Activated CD4-positive, alpha-beta T cell treated with anti-CD3 and anti-CD28 coated beads, Interleukin-2, amount 10 ng/mL, durations not matched to agents 7 days and 5 days (primary cell): ENCODE data around the gene RAD23B. TPM values are rescaled to one million over a fixed set of nuclear protein-coding genes. Genes with fewer than 3 reads are reported as not detected.

Experiments
- CTCF ChIA-PET: fragments of 350-600 bp; sonication (Branson Sonifier 250); formaldehyde crosslinking; loops from one replicate; lab custom pipeline; 2021; ENCODE audit warnings: antibody characterized with exemption; lab: Charles Lee
- POLR2A ChIA-PET: fragments of 350-600 bp; sonication (Branson Sonifier 250); formaldehyde crosslinking; loops from one replicate; lab custom pipeline; 2021; ENCODE audit warnings: antibody characterized with exemption; lab: Charles Lee
- DNase-seq: peaks from one replicate; pipeline ENCODE4 v3.0.0-alpha.2; 2020
- H3K27ac Mint-ChIP-seq: one replicate; pipeline ENCODE4 v1.8.0; 2021; ENCODE audit warnings: mild to moderate bottlenecking, moderate library complexity, mixed read lengths
- H3K27me3 Mint-ChIP-seq: one replicate; pipeline ENCODE4 v1.8.0; 2021; ENCODE audit warnings: mixed read lengths
- H3K36me3 Mint-ChIP-seq: one replicate; pipeline ENCODE4 v1.8.0; 2021; ENCODE audit warnings: low read depth, mixed read lengths
- H3K4me1 Mint-ChIP-seq: one replicate; pipeline ENCODE4 v1.8.0; 2021; ENCODE audit warnings: mixed read lengths
- H3K4me3 Mint-ChIP-seq: one replicate; pipeline ENCODE4 v1.8.0; 2021; ENCODE audit warnings: mild to moderate bottlenecking, moderate library complexity, mixed read lengths
- H3K9me3 Mint-ChIP-seq: one replicate; pipeline ENCODE4 v1.8.0; 2021; ENCODE audit warnings: mixed read lengths
- total RNA-seq, 2 experiments: library from RNA; stranded (reverse); gene quantifications; one replicate each; pipeline ENCODE4 v1.2.3, GENCODE V29; 2021

The RAD23B gene
- total RNA-seq, 2 experiments from 2014 or later, result 89.7 to 116 TPM

DNA sequence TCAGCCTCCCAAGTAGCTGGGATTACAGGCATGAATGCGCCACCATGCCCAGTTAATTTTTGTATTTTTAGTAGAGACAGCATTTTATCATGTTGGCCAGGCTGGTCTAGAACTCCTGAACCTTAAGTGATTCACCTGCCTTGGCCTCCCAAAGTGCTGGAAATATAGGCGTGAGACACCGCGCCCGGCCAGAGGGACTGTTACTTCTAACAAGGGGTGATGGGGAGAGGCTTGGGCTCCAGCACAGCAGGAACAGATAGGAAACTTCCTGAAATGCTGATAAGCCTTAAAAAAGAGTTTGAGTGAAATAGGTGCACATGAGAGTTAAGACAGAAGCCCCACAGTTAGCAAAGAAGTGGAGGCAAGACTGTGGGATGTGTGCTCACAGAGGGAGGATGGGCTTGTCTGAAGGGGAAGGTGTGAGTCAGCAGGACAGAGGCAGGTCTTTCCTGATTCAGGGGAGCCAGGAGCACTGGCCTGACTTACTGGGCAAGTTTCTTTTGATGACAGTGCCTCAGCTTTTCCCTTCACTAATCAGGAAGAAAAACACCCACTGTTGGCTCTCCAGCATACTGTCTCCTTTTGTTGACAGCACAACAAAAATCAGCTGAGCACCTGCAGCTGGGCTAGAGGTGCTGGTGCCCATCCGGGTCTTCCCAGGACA lies 68.4 kb downstream of the RAD23B start:
- no peaks in the 10 kb centered on the region for H3K4me1 Mint-ChIP-seq
- DNase-seq, result no peak
- CTCF ChIA-PET, result interaction anchor here (0.7 kb wide), 1 partner anchor 50 kb away, joined by 3 read pairs; no protein-coding TSS in a partner anchor
- no peak overlapping the region for H3K4me3 Mint-ChIP-seq
- H3K36me3 Mint-ChIP-seq, result no peaks in the 10 kb centered on the region
- peaks cover 4% of the 10 kb centered on the region for H3K9me3 Mint-ChIP-seq
- H3K27ac Mint-ChIP-seq, result no peak overlapping the region
- H3K27me3 Mint-ChIP-seq, result peaks cover 9% of the 10 kb centered on the region
- POLR2A ChIA-PET, result no interaction called here

DNA sequence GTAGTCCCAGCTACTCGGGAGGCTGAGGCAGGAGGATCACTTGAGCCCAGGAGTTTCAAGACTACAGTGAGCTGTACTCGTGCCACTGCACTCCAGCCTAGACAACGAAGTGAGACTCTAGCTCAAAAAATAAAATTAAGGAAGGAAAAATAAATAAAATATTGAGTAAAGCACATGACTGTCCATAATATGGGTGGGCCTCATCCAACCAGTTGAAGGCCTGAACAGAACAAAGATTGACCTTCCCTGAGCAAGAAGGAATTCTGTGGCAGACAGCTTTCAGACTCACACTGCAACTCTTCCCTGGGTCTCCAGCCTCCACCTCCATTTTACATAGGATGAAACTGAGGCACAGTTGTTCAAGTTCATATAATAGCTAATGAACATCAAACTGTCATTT lies 72.3 kb downstream of the RAD23B start:
- no peak for DNase-seq
- no peaks in the 10 kb centered on the region for H3K4me1 Mint-ChIP-seq
- ChIA-PET CTCF (interaction anchor here (1.4 kb wide), 1 partner anchor 14 kb away, joined by 6 read pairs; no protein-coding TSS in a partner anchor), POLR2A (no interaction called here)
- no peak overlapping the region for H3K4me3 Mint-ChIP-seq
- peaks cover 4% of the 10 kb centered on the region for H3K9me3 Mint-ChIP-seq
- no peaks in the 10 kb centered on the region for H3K36me3 Mint-ChIP-seq
- no peak overlapping the region for H3K27ac Mint-ChIP-seq
- peaks cover 9% of the 10 kb centered on the region for H3K27me3 Mint-ChIP-seq

DNA sequence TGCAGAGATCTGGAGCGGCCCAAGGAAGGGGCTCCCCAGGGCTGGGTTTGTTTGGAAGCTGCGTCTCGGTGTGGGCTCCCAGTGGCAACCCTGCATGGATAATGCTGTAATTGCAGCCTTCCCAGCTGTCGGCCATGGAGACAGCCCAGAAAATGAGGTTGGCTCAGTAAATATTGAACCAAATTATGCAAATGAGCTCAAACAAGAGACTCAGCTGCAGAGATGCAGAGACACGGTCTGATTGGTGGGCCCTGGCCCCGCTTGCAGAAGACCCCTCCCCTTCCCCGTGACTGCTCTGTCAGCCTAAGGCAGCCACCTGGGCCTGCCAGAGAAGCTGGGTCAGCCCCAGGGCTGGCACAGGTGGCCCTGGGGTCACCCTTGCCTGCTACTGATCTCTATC lies 75.9 kb downstream of the RAD23B start:
- CTCF ChIA-PET, result interaction anchor here (0.8 kb wide), 1 partner anchor 11 kb away, joined by 3 read pairs; no protein-coding TSS in a partner anchor

DNA sequence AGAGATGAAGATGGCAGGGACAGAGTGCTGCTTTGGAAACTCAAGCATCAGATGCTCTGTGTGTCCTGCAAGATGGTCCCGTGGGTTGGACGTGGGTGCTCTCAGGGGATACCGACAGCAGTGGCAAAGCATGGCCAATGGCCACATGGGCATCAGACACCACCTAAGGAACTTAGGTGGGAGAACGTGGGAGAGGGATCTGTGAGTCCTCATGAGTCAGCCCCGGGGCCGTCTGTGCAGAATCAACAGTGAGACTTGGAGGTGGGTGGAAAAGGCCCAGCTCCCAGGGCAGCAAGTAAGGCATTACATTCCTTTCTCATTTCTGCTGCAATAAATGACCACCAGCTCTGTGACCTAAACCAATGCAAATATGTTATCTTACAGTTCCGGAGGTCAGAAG lies 77.0 kb downstream of the RAD23B start:
- H3K4me3 Mint-ChIP-seq, result no peak overlapping the region
- H3K4me1 Mint-ChIP-seq, result no peaks in the 10 kb centered on the region
- peaks cover 2% of the 10 kb centered on the region for H3K9me3 Mint-ChIP-seq
- POLR2A ChIA-PET, result no interaction called here
- CTCF ChIA-PET, result no interaction called here
- no peaks in the 10 kb centered on the region for H3K27me3 Mint-ChIP-seq
- DNase-seq, result no peak
- H3K27ac Mint-ChIP-seq, result no peak overlapping the region
- no peaks in the 10 kb centered on the region for H3K36me3 Mint-ChIP-seq

More for the DNA sequence above, 75.9 kb downstream of the RAD23B start:
- Mint-ChIP-seq H3K27me3 (no peaks in the 10 kb centered on the region), H3K4me3 (no peak overlapping the region), H3K27ac (no peak overlapping the region), H3K9me3 (peaks cover 2% of the 10 kb centered on the region), H3K36me3 (no peaks in the 10 kb centered on the region), H3K4me1 (no peaks in the 10 kb centered on the region)
- POLR2A ChIA-PET, result no interaction called here
- no peak for DNase-seq

DNA sequence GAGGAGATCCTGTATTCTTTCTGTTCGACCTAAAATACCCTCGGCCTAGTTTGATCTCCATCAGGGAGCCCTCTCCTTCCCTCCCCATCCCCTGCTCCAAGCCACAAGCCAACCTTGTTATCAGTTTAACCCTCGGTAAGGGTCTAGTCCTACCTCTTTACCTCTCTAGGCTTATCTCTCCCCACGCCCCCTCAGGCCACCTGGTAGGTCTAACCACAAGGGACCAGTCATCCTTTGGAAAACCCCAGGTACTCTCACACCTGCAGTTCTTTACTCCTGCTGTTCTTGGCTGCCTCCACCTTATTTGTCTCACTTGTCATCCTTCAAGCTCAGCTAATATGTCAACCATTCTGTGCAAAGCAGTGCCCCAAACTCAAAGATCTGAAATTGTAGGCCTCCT lies 78.7 kb downstream of the RAD23B start:
- ChIA-PET POLR2A (no interaction called here), CTCF (no interaction called here)
- no peaks in the 10 kb centered on the region for H3K27me3 Mint-ChIP-seq
- no peaks in the 10 kb centered on the region for H3K9me3 Mint-ChIP-seq
- H3K4me1 Mint-ChIP-seq, result no peaks in the 10 kb centered on the region
- no peak for DNase-seq
- no peak overlapping the region for H3K4me3 Mint-ChIP-seq
- no peaks in the 10 kb centered on the region for H3K36me3 Mint-ChIP-seq
- H3K27ac Mint-ChIP-seq, result no peak overlapping the region

DNA sequence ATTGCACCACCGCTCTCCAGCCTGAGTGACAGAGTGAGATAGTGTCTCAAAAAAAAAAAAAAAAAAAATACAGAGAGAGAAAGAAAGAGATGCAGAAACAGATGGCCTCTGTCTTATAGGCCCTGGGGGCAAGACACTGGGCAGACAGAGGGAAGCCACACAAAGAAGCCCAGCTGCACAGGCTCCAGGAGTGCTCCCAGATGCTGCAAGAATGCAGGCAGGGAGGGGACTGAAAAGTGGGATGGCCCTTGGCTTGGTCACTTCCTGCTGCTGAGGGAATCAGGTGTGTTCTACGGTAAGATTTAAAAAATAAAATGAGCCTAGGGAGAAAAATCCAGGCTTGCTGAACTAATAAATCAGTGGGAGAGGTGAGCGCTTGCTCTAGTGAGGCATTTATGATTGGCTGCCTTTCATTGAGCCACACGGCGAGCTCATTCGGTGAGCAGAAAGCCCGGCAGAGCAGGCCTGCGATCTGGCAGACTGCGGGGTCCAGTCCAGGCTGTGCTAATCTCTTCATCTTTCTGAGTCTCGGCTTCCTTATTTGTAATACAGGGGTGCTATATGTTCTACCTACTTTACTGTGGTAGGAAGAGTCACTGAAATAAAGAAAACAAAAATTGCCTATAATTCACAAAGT lies 80.6 kb downstream of the RAD23B start:
- CTCF ChIA-PET, result no interaction called here

DNA sequence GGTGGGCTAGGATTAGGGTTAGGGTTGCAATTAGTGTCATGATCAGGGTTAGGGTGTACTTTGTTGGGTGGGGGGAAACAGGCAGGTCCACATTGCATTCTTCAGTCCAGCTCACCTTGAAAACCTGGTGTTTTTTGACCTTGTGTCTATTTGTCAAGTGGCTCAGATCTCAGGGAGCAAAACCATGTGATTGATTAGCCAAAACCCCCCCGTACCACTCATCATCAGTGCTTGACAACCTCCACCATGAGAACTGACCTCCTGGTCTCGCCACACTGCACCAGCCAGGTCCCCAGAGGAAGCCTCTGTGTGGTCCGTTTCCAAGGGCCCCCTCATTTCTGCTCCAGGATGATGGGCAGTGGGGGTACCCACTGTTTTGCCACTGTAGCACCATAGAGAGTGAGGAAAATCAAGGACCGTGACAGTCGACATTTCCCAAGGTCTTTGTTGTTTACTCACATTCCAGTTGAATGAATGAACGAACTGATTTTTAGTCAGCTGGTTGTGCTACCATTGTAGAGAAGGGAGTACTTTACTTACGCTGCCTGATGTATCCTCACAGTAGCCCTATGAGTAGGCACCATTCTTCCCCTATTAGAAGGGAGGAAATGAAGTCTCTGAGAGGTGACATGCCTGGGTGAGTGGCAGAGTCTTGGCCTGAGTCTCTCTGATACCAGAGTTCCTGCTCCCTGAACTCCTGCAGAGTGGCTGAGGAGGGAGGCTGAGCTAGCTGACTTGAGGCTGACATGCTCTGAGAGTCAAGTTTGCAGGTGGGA lies 84.8 kb downstream of the RAD23B start:
- no peak overlapping the region for H3K27ac Mint-ChIP-seq
- POLR2A ChIA-PET, result no interaction called here
- H3K36me3 Mint-ChIP-seq, result no peaks in the 10 kb centered on the region
- DNase-seq, result no peak
- H3K4me3 Mint-ChIP-seq, result no peak overlapping the region
- CTCF ChIA-PET, result no interaction called here
- no peaks in the 10 kb centered on the region for H3K9me3 Mint-ChIP-seq
- H3K27me3 Mint-ChIP-seq, result no peaks in the 10 kb centered on the region
- no peaks in the 10 kb centered on the region for H3K4me1 Mint-ChIP-seq

More for the DNA sequence above, 80.6 kb downstream of the RAD23B start:
- no peak overlapping the region for H3K27ac Mint-ChIP-seq
- no peaks in the 10 kb centered on the region for H3K36me3 Mint-ChIP-seq
- no peak for DNase-seq
- no peak overlapping the region for H3K4me3 Mint-ChIP-seq
- H3K27me3 Mint-ChIP-seq, result no peaks in the 10 kb centered on the region
- H3K4me1 Mint-ChIP-seq, result no peaks in the 10 kb centered on the region
- no peaks in the 10 kb centered on the region for H3K9me3 Mint-ChIP-seq
- POLR2A ChIA-PET, result no interaction called here

DNA sequence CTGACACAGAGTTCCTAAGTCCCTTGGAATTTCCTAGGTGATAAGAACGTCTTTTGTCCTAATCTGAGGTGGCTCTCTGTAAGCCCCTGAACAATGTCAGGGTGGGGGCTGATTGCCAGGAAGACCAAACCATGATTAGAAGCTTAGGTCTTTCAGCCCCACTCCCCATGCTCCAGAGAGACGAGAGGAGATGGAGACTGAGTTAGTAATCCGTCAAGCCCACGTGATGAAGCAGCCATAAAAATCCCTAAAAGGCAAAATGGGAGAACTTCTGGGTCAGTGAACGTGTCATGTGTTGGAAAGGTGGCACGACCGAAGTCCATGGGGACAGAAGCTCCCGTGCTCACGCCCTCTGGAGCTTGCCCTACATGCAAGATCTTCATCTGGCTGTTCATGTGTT lies 85.6 kb downstream of the RAD23B start:
- Mint-ChIP-seq H3K27ac (no peak overlapping the region), H3K27me3 (no peaks in the 10 kb centered on the region), H3K4me1 (no peaks in the 10 kb centered on the region), H3K9me3 (no peaks in the 10 kb centered on the region), H3K4me3 (no peak overlapping the region), H3K36me3 (no peaks in the 10 kb centered on the region)
- POLR2A ChIA-PET, result no interaction called here
- DNase-seq, result no peak
- CTCF ChIA-PET, result no interaction called here

DNA sequence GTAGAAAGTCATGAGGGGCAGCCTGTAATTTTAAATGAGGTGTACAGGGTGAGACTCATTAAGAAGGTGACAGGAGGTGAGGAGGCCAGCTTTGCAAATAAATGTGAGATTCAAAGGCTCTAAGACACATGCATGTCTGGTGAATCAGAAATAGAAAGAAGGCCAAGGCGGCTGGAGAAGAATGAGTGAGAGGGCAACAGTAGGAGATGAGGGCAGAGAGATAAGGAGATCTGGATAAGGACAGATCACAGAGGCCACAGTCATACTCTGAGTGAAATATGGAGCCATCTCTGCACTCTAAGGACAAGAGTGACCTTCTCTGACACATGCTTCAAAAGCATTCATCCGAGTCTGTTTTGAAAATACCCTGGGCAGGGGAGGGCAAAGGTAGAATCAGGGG lies 90.7 kb downstream of the RAD23B start:
- no peak for DNase-seq
- Mint-ChIP-seq H3K4me3 (no peak overlapping the region), H3K27me3 (peaks cover 2% of the 10 kb centered on the region), H3K27ac (no peak overlapping the region), H3K4me1 (no peaks in the 10 kb centered on the region), H3K36me3 (no peaks in the 10 kb centered on the region), H3K9me3 (no peaks in the 10 kb centered on the region)
- CTCF ChIA-PET, result no interaction called here
- POLR2A ChIA-PET, result no interaction called here

DNA sequence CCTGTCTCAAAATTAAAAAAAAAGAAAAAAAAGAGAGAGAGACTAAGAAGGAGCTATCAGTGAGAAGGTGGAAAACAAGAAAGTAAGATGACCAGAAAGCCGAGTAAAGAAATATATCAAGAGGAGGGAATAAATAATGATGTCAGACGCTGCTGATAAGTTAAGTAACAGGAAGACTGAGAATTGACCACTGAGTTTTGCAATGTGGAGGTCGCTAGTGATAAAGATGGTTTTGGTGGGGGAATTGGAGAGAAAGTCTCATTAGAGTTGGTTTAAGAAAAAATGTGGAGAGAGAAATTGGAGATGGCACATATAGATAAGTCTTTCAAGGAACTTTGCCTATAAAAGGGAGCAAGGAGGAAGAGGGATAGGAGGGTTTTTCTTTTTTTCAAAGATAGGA lies 91.9 kb downstream of the RAD23B start:
- H3K9me3 Mint-ChIP-seq, result no peaks in the 10 kb centered on the region
- CTCF ChIA-PET, result no interaction called here
- no peaks in the 10 kb centered on the region for H3K4me1 Mint-ChIP-seq
- no peak for DNase-seq
- no peak overlapping the region for H3K4me3 Mint-ChIP-seq
- H3K27me3 Mint-ChIP-seq, result peaks cover 2% of the 10 kb centered on the region
- H3K36me3 Mint-ChIP-seq, result no peaks in the 10 kb centered on the region
- H3K27ac Mint-ChIP-seq, result no peak overlapping the region
- POLR2A ChIA-PET, result no interaction called here

DNA sequence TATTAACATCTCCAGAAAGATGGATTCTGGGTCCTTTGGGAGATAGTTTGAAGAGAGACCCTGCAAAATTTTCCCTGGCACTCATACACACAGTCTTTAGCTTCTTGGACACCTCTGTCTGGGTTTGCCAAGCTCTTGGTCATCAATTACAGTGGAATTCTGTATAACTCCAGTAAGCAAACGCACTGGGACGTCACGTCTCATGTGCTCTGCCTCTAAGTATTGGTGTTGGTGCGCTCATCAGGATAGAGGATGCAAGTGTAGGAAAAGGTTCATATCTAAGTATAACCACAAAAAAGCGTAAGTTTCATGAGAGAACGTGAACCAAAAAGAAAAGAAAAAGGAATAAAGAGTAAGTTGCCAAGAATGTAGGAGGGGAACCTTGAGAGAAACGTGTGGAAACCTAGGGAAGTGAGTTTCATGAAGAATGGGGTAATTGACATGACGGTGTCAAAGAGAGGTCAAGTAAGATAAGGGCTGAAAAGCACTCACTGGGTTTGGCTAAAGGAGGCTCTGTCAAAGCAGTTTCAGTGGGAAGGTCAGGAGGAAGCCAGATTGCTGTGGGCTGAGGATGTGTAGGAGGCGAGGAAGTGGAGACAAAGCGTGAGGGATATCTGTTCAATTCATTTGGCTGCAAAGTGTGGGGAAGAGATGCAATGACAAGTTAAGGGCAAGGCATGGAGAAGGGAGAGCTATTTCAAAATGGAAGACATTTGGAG lies 92.7 kb downstream of the RAD23B start:
- ChIA-PET CTCF (no interaction called here), POLR2A (no interaction called here)
- Mint-ChIP-seq H3K9me3 (no peaks in the 10 kb centered on the region), H3K27me3 (peaks cover 2% of the 10 kb centered on the region), H3K4me3 (no peak overlapping the region), H3K36me3 (no peaks in the 10 kb centered on the region), H3K4me1 (no peaks in the 10 kb centered on the region), H3K27ac (no peak overlapping the region)
- no peak for DNase-seq

DNA sequence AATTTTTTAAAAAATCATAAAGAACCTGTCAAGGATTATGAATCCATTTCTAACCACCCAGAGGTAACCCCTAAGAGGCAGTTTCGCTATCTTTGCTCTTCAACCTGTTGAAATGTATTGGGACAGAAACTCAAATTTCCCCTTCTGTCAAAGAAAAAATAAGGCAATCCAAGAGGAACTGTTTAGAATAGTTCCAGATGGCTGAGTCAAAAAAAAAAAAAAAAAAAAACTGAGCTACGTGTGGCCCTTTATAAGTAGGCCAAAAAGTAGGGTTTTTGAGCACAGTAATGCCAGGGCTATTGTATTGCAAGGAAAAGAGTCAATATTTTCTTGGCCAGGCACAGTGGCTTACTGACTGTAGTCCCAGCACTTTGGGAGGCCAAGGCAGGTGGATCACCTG lies 94.9 kb downstream of the RAD23B start:
- Mint-ChIP-seq H3K9me3 (no peaks in the 10 kb centered on the region), H3K4me1 (no peaks in the 10 kb centered on the region), H3K36me3 (no peaks in the 10 kb centered on the region), H3K27me3 (peaks cover 2% of the 10 kb centered on the region), H3K4me3 (no peak overlapping the region), H3K27ac (no peak overlapping the region)
- CTCF ChIA-PET, result interaction anchor here (0.6 kb wide), 1 partner anchor 1156 kb away, joined by 5 read pairs; no protein-coding TSS in a partner anchor
- POLR2A ChIA-PET, result no interaction called here
- no peak for DNase-seq
